Ishikawa (cell line): Measurements from ENCODE around the gene KIF12.

ENCODE experiments used
- CEBPB ChIP-seq: IDR thresholded peaks from 2 replicates; pipeline ENCODE4 v1.6.1; 2012
- CREB1 ChIP-seq: IDR thresholded peaks from 2 replicates; pipeline ENCODE4 v1.6.1; 2012; ENCODE audit warnings: low read depth
- EGR1 ChIP-seq: IDR thresholded peaks from 2 replicates; pipeline ENCODE4 v1.6.1; 2012
- EP300 ChIP-seq: IDR thresholded peaks from 2 replicates; pipeline ENCODE4 v1.6.1; 2012; ENCODE audit warnings: borderline replicate concordance
- FOXM1 ChIP-seq: IDR thresholded peaks from 2 replicates; pipeline ENCODE4 v1.6.1; 2012; ENCODE audit warnings: low read depth, borderline replicate concordance
- NFIC ChIP-seq: IDR thresholded peaks from 2 replicates; pipeline ENCODE4 v1.6.1; 2012
- RAD21 ChIP-seq: IDR thresholded peaks from 2 replicates; pipeline ENCODE4 v1.6.1; 2012; ENCODE audit warnings: low read depth
- TAF1 ChIP-seq: IDR thresholded peaks from 2 replicates; pipeline ENCODE4 v1.6.1; 2012; ENCODE audit warnings: low read depth, mild to moderate bottlenecking
- TCF12 ChIP-seq: IDR thresholded peaks from 2 replicates; pipeline ENCODE4 v1.6.1; 2012; ENCODE audit warnings: low read depth
- TEAD4 ChIP-seq: IDR thresholded peaks from 2 replicates; pipeline ENCODE4 v1.6.1; 2012
- YY1 ChIP-seq: IDR thresholded peaks from 2 replicates; pipeline ENCODE4 v1.6.1; 2012; ENCODE audit warnings: low read depth
- ZBTB7A ChIP-seq: IDR thresholded peaks from 2 replicates; pipeline ENCODE4 v1.6.1; 2012; ENCODE audit warnings: low read depth
- TF ChIP-seq, protein P1 (sequence below): IDR thresholded peaks from 2 replicates; pipeline ENCODE4 v1.6.1; 2012
- TF ChIP-seq, protein P2 (sequence below): IDR thresholded peaks from 2 replicates; pipeline ENCODE4 v1.6.1; 2012
- TF ChIP-seq, protein P3 (sequence below): IDR thresholded peaks from 2 replicates; pipeline ENCODE4 v1.6.1; 2012; ENCODE audit warnings: low read depth, mild to moderate bottlenecking

KIF12 gene

DNA sequence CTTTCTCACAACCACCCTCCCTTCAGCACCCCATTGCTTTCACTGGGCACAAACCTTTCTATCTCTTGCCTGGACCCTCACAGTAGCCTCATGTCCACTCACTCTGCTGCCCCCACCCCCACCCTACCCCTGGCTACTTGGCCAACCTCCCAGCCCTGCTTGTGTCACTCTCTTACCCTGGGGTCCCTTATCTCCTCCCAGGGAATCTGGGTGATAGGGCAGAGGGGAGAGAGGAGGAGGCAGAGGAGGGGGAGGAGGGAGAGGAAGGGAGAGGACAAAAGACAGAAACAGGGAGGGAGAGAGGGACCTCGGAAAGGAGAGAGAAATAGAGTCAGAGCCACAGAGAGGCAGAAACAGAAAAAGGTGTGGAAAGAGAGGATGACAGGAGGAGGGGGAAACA, 25.0 kb upstream of the KIF12 start:
- TF ChIP-seq CREB1 (no peak), TEAD4 (no peak), EP300 (no peak), NFIC (no peak), RAD21 (no peak), ZBTB7A (no peak), TAF1 (no peak), FOXM1 (no peak), YY1 (no peak), TCF12 (no peak), CEBPB (no peak)
- TF ChIP-seq, protein P1, sequence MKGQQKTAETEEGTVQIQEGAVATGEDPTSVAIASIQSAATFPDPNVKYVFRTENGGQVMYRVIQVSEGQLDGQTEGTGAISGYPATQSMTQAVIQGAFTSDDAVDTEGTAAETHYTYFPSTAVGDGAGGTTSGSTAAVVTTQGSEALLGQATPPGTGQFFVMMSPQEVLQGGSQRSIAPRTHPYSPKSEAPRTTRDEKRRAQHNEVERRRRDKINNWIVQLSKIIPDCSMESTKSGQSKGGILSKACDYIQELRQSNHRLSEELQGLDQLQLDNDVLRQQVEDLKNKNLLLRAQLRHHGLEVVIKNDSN = no peak
- TF ChIP-seq, protein P2, sequence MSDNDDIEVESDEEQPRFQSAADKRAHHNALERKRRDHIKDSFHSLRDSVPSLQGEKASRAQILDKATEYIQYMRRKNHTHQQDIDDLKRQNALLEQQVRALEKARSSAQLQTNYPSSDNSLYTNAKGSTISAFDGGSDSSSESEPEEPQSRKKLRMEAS = no peak

DNA sequence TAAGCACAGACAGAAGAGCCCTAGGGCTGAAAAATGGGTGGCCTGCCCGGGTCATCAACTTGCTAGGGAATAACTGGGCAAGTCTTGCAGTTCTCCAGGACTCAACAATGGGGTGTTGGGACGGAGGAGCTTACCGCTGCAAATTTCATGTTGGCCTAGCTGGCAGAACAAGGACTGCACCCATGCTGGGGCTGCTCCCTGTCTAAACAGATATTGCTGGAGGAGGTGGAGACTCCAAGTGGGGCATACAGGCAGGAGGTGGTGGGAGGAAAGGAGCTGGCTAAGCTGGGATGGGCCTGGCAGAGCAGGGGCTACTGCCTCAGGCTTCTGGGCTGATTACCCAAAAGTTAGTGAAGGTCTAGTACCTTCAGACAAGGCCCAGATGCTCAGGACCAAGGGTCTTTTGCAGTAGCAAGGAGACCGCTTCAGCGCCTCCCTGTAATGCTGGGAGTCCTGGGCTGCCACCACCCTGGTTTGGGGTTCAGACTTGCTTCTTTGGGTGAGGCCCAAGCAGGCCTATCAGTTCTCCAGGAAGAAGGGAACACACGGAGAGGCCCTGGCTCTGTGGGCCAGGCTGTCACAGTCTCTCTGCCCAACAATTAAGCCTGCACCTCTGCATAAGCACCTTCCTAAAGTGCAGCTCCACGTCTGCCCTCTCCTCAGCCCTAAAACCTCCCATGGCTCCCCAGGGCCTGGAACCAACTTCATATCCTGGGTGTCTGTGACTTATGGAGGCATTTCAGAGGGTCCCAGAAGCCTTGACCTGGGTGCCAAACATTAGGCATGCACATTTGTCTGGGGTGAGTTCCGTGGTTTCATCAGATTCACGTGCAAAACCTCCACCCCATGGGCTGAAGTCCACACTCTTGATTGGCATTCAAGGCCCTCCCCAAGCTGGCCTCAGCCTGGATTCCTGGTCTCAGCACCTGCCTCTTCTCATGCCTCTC, 24.2 kb upstream of the KIF12 start:
- TF ChIP-seq EP300 (no peak), TAF1 (no peak), TCF12 (no peak), TEAD4 (no peak), ZBTB7A (no peak), YY1 (no peak), NFIC (no peak), CREB1 (no peak)
- TF ChIP-seq, protein P2 = no peak
- TF ChIP-seq, protein P3, sequence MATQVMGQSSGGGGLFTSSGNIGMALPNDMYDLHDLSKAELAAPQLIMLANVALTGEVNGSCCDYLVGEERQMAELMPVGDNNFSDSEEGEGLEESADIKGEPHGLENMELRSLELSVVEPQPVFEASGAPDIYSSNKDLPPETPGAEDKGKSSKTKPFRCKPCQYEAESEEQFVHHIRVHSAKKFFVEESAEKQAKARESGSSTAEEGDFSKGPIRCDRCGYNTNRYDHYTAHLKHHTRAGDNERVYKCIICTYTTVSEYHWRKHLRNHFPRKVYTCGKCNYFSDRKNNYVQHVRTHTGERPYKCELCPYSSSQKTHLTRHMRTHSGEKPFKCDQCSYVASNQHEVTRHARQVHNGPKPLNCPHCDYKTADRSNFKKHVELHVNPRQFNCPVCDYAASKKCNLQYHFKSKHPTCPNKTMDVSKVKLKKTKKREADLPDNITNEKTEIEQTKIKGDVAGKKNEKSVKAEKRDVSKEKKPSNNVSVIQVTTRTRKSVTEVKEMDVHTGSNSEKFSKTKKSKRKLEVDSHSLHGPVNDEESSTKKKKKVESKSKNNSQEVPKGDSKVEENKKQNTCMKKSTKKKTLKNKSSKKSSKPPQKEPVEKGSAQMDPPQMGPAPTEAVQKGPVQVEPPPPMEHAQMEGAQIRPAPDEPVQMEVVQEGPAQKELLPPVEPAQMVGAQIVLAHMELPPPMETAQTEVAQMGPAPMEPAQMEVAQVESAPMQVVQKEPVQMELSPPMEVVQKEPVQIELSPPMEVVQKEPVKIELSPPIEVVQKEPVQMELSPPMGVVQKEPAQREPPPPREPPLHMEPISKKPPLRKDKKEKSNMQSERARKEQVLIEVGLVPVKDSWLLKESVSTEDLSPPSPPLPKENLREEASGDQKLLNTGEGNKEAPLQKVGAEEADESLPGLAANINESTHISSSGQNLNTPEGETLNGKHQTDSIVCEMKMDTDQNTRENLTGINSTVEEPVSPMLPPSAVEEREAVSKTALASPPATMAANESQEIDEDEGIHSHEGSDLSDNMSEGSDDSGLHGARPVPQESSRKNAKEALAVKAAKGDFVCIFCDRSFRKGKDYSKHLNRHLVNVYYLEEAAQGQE = no peak
- TF ChIP-seq, protein P1 = no peak

DNA sequence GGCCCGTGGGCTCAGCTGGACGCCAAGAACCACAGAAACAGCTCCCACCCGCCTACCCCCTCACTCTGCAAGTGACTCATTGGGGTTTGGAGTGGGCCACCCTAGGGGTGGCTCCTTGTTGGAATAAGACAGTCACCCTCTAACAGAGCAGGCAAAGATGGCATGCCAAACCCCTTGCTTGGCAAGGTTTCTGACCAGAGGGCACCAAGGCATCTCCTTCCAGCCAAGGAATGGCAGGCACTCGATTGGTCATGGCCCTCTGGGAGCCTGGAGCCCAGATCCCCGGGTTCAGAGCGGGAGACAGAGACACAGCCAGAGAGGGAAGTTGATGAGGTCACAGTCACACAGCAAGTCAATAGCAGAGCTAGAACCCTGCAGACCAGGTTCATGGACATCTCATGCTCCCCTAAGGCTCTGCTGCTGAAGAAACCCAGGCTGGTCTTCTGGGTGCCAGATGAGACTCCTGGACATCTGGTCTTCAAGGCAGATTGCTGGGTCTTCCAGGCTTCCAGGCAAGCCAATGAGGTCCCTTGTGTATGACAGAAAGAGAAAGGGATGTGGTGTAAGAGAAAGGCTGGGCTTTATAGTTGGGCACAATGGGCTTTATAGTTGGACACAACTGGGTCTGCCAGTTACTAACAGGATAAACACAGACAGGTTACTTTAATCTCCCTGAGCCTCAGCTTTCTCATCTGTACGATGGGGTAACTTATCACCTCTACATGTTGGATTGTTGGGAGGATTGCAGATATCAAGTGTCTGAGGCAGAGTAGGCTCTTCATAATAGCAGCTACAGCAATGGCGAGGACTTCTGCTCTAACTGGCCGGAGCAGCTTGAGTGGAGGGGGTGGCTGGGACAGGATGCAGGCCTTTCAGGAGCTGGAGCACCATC, 23.3 kb upstream of the KIF12 start:
- TF ChIP-seq FOXM1 = no peak
- no peak for TF ChIP-seq EGR1
- TF ChIP-seq TCF12 = no peak
- TF ChIP-seq CEBPB = no peak
- no peak for TF ChIP-seq TAF1
- no peak for TF ChIP-seq NFIC
- no peak for TF ChIP-seq EP300
- TF ChIP-seq, protein P2 = no peak
- TF ChIP-seq, protein P1 = no peak

DNA sequence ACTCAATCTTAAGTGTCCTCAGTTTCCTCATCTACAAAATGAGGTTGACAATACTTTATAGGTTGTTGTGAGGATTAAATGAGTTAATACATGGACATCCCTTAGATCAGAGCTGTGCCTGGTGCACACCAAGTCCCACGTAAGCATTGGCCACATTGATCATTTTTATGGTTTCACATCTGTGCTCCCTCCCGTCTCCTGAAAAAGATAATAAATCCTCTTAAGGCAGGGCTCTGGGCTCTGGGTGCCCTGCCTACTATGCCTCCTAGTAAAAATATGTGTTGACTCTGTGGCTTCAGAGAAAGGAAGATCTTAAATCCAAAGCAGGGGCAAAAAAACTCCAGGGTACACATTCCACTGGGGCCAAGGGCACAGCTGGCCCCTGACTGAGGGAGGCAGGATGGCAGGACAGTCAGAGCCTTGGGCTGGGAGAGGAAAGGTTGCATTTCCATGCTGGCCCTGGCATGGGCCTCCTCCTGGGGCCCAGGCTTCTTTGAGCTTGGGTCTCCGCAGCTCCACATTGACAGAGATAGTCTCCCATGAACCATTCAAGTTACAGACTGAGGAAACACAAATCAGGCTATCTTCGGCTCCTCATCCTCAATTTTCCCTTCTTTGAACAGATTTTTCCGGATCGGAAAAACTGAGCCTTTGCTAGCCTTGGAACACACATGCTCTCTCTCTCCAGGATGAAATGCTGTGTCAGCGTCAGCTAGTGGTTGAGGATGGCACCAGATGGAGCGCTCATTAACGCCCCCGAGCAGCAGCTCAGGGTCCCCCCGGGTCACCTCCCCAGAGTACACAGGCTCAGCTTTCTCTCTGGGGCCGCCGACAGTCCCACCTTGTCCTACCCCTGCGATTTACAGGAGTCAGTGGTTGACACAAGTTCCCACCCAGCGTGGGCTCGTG, 22.4 kb upstream of the KIF12 start:
- no peak for TF ChIP-seq EGR1
- TF ChIP-seq NFIC = no peak
- TF ChIP-seq, protein P2 = no peak
- TF ChIP-seq RAD21 = no peak
- no peak for TF ChIP-seq EP300
- TF ChIP-seq ZBTB7A = no peak
- no peak for TF ChIP-seq CREB1
- TF ChIP-seq, protein P1 = no peak
- TF ChIP-seq, protein P3 = no peak
- no peak for TF ChIP-seq CEBPB
- TF ChIP-seq TAF1 = no peak
- no peak for TF ChIP-seq TEAD4
- TF ChIP-seq YY1 = no peak
